GM20000 (cell line): ENCODE results near the gene DENND2A.
"Not testable (repeated sequence)": the region's sequence is repeated elsewhere in the genome, so short reads cannot be mapped to it uniquely, and the experiment has no call there.

Experiments used
- DNase-seq: peaks from one replicate; pipeline ENCODE4 v3.0.0; 2012; ENCODE audit warnings: low spot score
- CTCF ChIP-seq: IDR thresholded peaks from 2 replicates; pipeline ENCODE4 v1.5.1; 2012; ENCODE audit warnings: mild to moderate bottlenecking, control low read depth; ENCODE audit errors: extremely low read depth, missing control alignments

Gene DENND2A

GRCh38 chr7:140683657-140684056, 43.0 kb upstream of the DENND2A start:
- TF ChIP-seq CTCF = no peak
- DNase-seq = no peak

GRCh38 chr7:140681766-140682165, 41.2 kb upstream of the DENND2A start:
- no peak for TF ChIP-seq CTCF
- no peak for DNase-seq

- no peak for TF ChIP-seq CTCF
- DNase-seq = no peak
Measured at GRCh38 chr7:140680886-140681285, 40.3 kb upstream of the DENND2A start.

- TF ChIP-seq CTCF = no peak
- DNase-seq = no peak
Measured at GRCh38 chr7:140679186-140679585, 38.6 kb upstream of the DENND2A start.

- no peak for TF ChIP-seq CTCF
- no peak for DNase-seq
Measured at GRCh38 chr7:140678816-140679130, 38.2 kb upstream of the DENND2A start.

- no peak for TF ChIP-seq CTCF
- no peak for DNase-seq
Measured at GRCh38 chr7:140678081-140678815, 37.6 kb upstream of the DENND2A start.

GRCh38 chr7:140677496-140677895, 36.9 kb upstream of the DENND2A start:
- TF ChIP-seq CTCF = no peak
- DNase-seq = no peak

GRCh38 chr7:140676956-140677355, 36.3 kb upstream of the DENND2A start:
- DNase-seq = not testable (repeated sequence)
